Tibial artery (tissue), 4 donors: ENCODE data around the gene RARRES2.

Source experiments
- DNase-seq, 2 donors: peaks; one replicate each; pipeline ENCODE4 v3.0.0-alpha.2; 2019
- H3K27ac ChIP-seq, 2 donors: fragments of 200-600 bp; sonication (generic) in 1 of 2; 1 replicate in 1 of 2; 2 replicates in 1 of 2; pipeline ENCODE4 v1.5.1; 2018 to 2019; ENCODE audit warnings: mild to moderate bottlenecking in 1 of 2
- H3K27me3 ChIP-seq, 2 donors: fragments of 200-600 bp; sonication (generic) in 1 of 2; one replicate each; pipeline versions ENCODE4 v1.5.1 to v1.6.0; 2016 to 2019
- H3K36me3 ChIP-seq, 3 donors: fragments of 200-600 bp; sonication (generic) in 2 of 3; one replicate each; pipeline ENCODE4 v1.5.1; 2016 to 2019; ENCODE audit warnings: mild to moderate bottlenecking in 2 of 3
- H3K4me1 ChIP-seq, 4 donors: fragments of 200-600 bp; sonication (generic) in 2 of 4; 1 replicate in 3 of 4; 2 replicates in 1 of 4; pipeline ENCODE4 v1.5.1; 2016 to 2019
- H3K4me3 ChIP-seq, 2 donors: fragments of 200-600 bp; sonication (generic) in 1 of 2; 1 replicate in 1 of 2; 2 replicates in 1 of 2; pipeline ENCODE4 v1.5.1; 2018 to 2019; ENCODE audit warnings: mild to moderate bottlenecking in 2 of 2
- H3K9me3 ChIP-seq, 3 donors: fragments of 200-600 bp; sonication (generic) in 1 of 3; one replicate each; pipeline ENCODE4 v1.5.1; 2016 to 2019
- CTCF ChIP-seq, 2 experiments: fragments of 200-600 bp in 1 of 2; fragments of 450-650 bp in 1 of 2; IDR thresholded peaks; one replicate each; pipeline ENCODE4 v1.5.1; 2017 to 2019; ENCODE audit warnings: antibody characterized with exemption in 2 of 2, mild to moderate bottlenecking in 1 of 2, moderate library complexity in 1 of 2
- intact Hi-C: fragments of 100-400 bp; cut with DNase I; formaldehyde crosslinking; loops from one replicate; pipeline ENCODE4 v1.15.0; 2023; ENCODE audit warnings: low total_unique reads

The RARRES2 gene

GRCh38 chr7:150371131-150371995 lies 29.9 kb upstream of the RARRES2 start:
- no peak for DNase-seq
- no peaks in the 10 kb centered on the region for H3K27me3 ChIP-seq
- peak overlapping the region in 1 of 2 donors; percentile 14 for H3K27ac ChIP-seq
- peaks cover 24 to 46% (median 34%) of the 10 kb centered on the region in 3 donors for H3K36me3 ChIP-seq
- no peak for TF ChIP-seq CTCF (IDR thresholded peaks at IDR 0.05)
- intact Hi-C loops: no loop called here
- H3K9me3 ChIP-seq: no peaks in the 10 kb centered on the region
- H3K4me1 ChIP-seq: peaks cover 0 to 44% (median 23%) of the 10 kb centered on the region in 4 donors
- H3K4me3 ChIP-seq: no peak overlapping the region

GRCh38 chr7:150370612-150371071 lies 29.2 kb upstream of the RARRES2 start:
- Histone ChIP-seq H3K36me3 (peaks cover 24 to 46% (median 34%) of the 10 kb centered on the region in 3 donors), H3K27me3 (no peaks in the 10 kb centered on the region), H3K27ac (peak overlapping the region; percentile 89 to 95), H3K4me1 (peaks cover 0 to 44% (median 23%) of the 10 kb centered on the region in 4 donors), H3K4me3 (no peak overlapping the region), H3K9me3 (no peaks in the 10 kb centered on the region)
- intact Hi-C loops: no loop called here
- DNase-seq: no peak
- no peak for TF ChIP-seq CTCF (IDR thresholded peaks at IDR 0.05)

GRCh38 chr7:150369748-150370501 lies 28.5 kb upstream of the RARRES2 start:
- TF ChIP-seq CTCF (IDR thresholded peaks at IDR 0.05): no peak
- Histone ChIP-seq H3K27ac (peak overlapping the region; percentile 89 to 95), H3K4me1 (peaks cover 0 to 44% (median 23%) of the 10 kb centered on the region in 4 donors), H3K36me3 (peaks cover 24 to 46% (median 34%) of the 10 kb centered on the region in 3 donors), H3K27me3 (no peaks in the 10 kb centered on the region), H3K9me3 (no peaks in the 10 kb centered on the region), H3K4me3 (peak overlapping the region; percentile 66 to 74)
- intact Hi-C loops: loop anchor here (2.0 kb wide), 1 partner anchor 35 kb away; a partner anchor contains a TSS
- DNase-seq: no peak

GRCh38 chr7:150368884-150369747 lies 27.7 kb upstream of the RARRES2 start:
- intact Hi-C loops: loop anchor here (2.0 kb wide), 1 partner anchor 36 kb away; a partner anchor contains a TSS
- peaks cover 0 to 44% (median 23%) of the 10 kb centered on the region in 4 donors for H3K4me1 ChIP-seq
- peak; percentile 59 to 88 for DNase-seq
- peaks cover 22 to 40% (median 29%) of the 10 kb centered on the region in 3 donors for H3K36me3 ChIP-seq
- H3K9me3 ChIP-seq: no peaks in the 10 kb centered on the region
- peak overlapping the region; percentile 89 to 95 for H3K27ac ChIP-seq
- H3K4me3 ChIP-seq: peak overlapping the region; percentile 66 to 74
- no peak for TF ChIP-seq CTCF (IDR thresholded peaks at IDR 0.05)
- H3K27me3 ChIP-seq: no peaks in the 10 kb centered on the region
